H1 (cell line): Measurements from ENCODE around the gene GYS2. TPM values are rescaled to one million over a fixed set of nuclear protein-coding genes. Genes with fewer than 3 reads are reported as not detected.

ENCODE experiments used
- CTCF ChIA-PET: fragments of 300-600 bp; sonication (Branson Sonifier 250); formaldehyde crosslinking; loops from one replicate; lab custom pipeline; 2021; ENCODE audit not compliant: partially characterized antibody; lab: Charles Lee
- POLR2A ChIA-PET: fragments of 300-600 bp; sonication (Branson Sonifier 250); formaldehyde crosslinking; loops from one replicate; lab custom pipeline; 2021; ENCODE audit warnings: inconsistent platforms; ENCODE audit not compliant: partially characterized antibody; lab: Charles Lee
- DNase-seq, 2 experiments: peaks; one replicate each; pipeline versions ENCODE4 v3.0.0 to v3.0.0-alpha.2; 2010 to 2022; ENCODE audit warnings: low spot score in 2 of 2, low read depth in 1 of 2, mixed read lengths in 1 of 2
- FAIRE-seq: peaks from 2 replicates; lab custom pipeline; 2011; peaks lifted over from hg19 to GRCh38; lab: Jason Lieb, UNC
- H2AFZ ChIP-seq: 2 replicates; pipeline ENCODE4 v1.8.1; 2012; ENCODE audit warnings: low read length, inconsistent platforms
- H2AK5ac ChIP-seq: 2 replicates; pipeline ENCODE4 v1.6.1; 2013; ENCODE audit warnings: low read depth, low read length
- H2BK120ac ChIP-seq: replicated peaks from 2 replicates; pipeline ENCODE3; 2013; ENCODE audit warnings: low read depth, low read length, inconsistent platforms
- H2BK12ac ChIP-seq: 2 replicates; pipeline ENCODE4 v1.6.1; 2013; ENCODE audit warnings: low read depth, low read length
- H2BK15ac ChIP-seq: 2 replicates; pipeline ENCODE4 v1.6.1; 2013; ENCODE audit warnings: low read length
- H2BK20ac ChIP-seq: 2 replicates; pipeline ENCODE4 v1.6.1; 2013; ENCODE audit warnings: low read length
- H2BK5ac ChIP-seq: 2 replicates; pipeline ENCODE4 v1.6.1; 2013; ENCODE audit warnings: low read depth, low read length
- H3K14ac ChIP-seq: 2 replicates; pipeline ENCODE4 v1.6.1; 2013; ENCODE audit warnings: inconsistent platforms; ENCODE audit not compliant: insufficient read length
- H3K18ac ChIP-seq: 2 replicates; pipeline ENCODE4 v1.6.1; 2013; ENCODE audit warnings: low read length; ENCODE audit errors: extremely low read depth
- H3K23ac ChIP-seq: 2 replicates; pipeline ENCODE4 v1.6.1; 2013; ENCODE audit warnings: inconsistent platforms; ENCODE audit not compliant: insufficient read length
- H3K23me2 ChIP-seq: 2 replicates; pipeline ENCODE4 v1.6.1; 2013; ENCODE audit warnings: low read depth, low read length
- H3K27ac ChIP-seq: 2 replicates; pipeline ENCODE4 v1.6.1; 2011; ENCODE audit warnings: low read depth, low read length, inconsistent platforms
- H3K27me3 ChIP-seq, 4 experiments: replicated peaks in 1 of 4; 1 replicate in 1 of 4; 2 replicates in 3 of 4; pipeline versions ENCODE4 v1.6.1 to v1.8.1; 2011 to 2013; ENCODE audit warnings: low read length in 3 of 4, mild to moderate bottlenecking in 3 of 4, inconsistent platforms in 2 of 4, mixed read lengths in 2 of 4, moderate library complexity in 1 of 4; ENCODE audit not compliant: control insufficient read depth in 3 of 4, insufficient read depth in 3 of 4; ENCODE audit errors: extremely low read depth in 1 of 4
- H3K36me3 ChIP-seq, 4 experiments: 2 replicates each; pipeline versions ENCODE4 v1.6.1 to v1.8.1; 2011 to 2013; ENCODE audit warnings: mild to moderate bottlenecking in 4 of 4, low read length in 3 of 4, moderate library complexity in 2 of 4, control low read depth in 1 of 4, inconsistent platforms in 1 of 4; ENCODE audit not compliant: insufficient read depth in 4 of 4, control insufficient read depth in 2 of 4
- H3K4ac ChIP-seq: replicated peaks from 2 replicates; pipeline ENCODE3; 2013; ENCODE audit warnings: low read length, low read depth, mixed read lengths, inconsistent platforms; ENCODE audit not compliant: insufficient read length
- H3K4me1 ChIP-seq, 4 experiments: replicated peaks in 1 of 4; 1 replicate in 1 of 4; 2 replicates in 3 of 4; pipeline versions ENCODE4 v1.6.1 to v1.8.1; 2011 to 2013; ENCODE audit warnings: low read length in 3 of 4, inconsistent platforms in 2 of 4, mixed read lengths in 1 of 4; ENCODE audit not compliant: insufficient read depth in 4 of 4, control insufficient read depth in 3 of 4
- H3K4me2 ChIP-seq, 2 experiments: 2 replicates each; pipeline versions ENCODE4 v1.6.1 to v1.8.1; 2011 to 2013; ENCODE audit warnings: low read depth in 2 of 2, low read length in 2 of 2, control low read depth in 1 of 2, inconsistent platforms in 1 of 2, mild to moderate bottlenecking in 1 of 2; ENCODE audit not compliant: insufficient read depth in 1 of 2
- H3K4me3 ChIP-seq, 4 experiments: fragments of 200-600, 300-600 bp in 1 of 4; sonication (generic), shearing (Covaris generic), sonication (Bioruptor Twin) in 1 of 4; 2 replicates each; pipeline versions ENCODE4 v1.5.1 to v1.8.1; 2011 to 2016; ENCODE audit warnings: low read length in 4 of 4, low read depth in 3 of 4, control low read depth in 2 of 4, inconsistent platforms in 2 of 4, mild to moderate bottlenecking in 2 of 4, mixed read lengths in 1 of 4, moderate library complexity in 1 of 4; ENCODE audit not compliant: insufficient read depth in 2 of 4; ENCODE audit errors: extremely low read depth in 1 of 4
- H3K56ac ChIP-seq: replicated peaks from 2 replicates; pipeline ENCODE3; 2013; ENCODE audit warnings: low read depth, mild to moderate bottlenecking, mixed read lengths, low read length, inconsistent platforms; ENCODE audit not compliant: insufficient read length
- H3K79me1 ChIP-seq: 2 replicates; pipeline ENCODE4 v1.6.1; 2013; ENCODE audit warnings: low read depth, low read length, control low read depth
- H3K79me2 ChIP-seq, 2 experiments: 2 replicates each; pipeline versions ENCODE4 v1.6.1 to v1.8.1; 2012 to 2013; ENCODE audit warnings: low read length in 2 of 2, mild to moderate bottlenecking in 2 of 2, inconsistent platforms in 1 of 2; ENCODE audit not compliant: insufficient read depth in 2 of 2, control insufficient read depth in 1 of 2
- H3K9ac ChIP-seq, 4 experiments: replicated peaks in 1 of 4; 1 replicate in 1 of 4; 2 replicates in 3 of 4; pipeline versions ENCODE4 v1.6.1 to v1.8.1; 2011 to 2013; ENCODE audit warnings: low read depth in 3 of 4, low read length in 3 of 4, control low read depth in 2 of 4, mild to moderate bottlenecking in 2 of 4, moderate library complexity in 2 of 4, inconsistent platforms in 1 of 4; ENCODE audit errors: extremely low read depth in 1 of 4
- H3K9me3 ChIP-seq, 2 experiments: 2 replicates each; pipeline versions ENCODE4 v1.6.1 to v1.8.1; 2012 to 2013; ENCODE audit warnings: mild to moderate bottlenecking in 2 of 2, moderate library complexity in 2 of 2, control low read depth in 1 of 2, inconsistent platforms in 1 of 2, low read depth in 1 of 2, low read length in 1 of 2, mixed read lengths in 1 of 2; ENCODE audit not compliant: insufficient read depth in 2 of 2
- H4K20me1 ChIP-seq, 2 experiments: replicated peaks in 1 of 2; 2 replicates each; pipeline versions ENCODE3 to v1.8.1; 2011 to 2013; ENCODE audit warnings: inconsistent platforms in 2 of 2, low read length in 2 of 2, mild to moderate bottlenecking in 1 of 2; ENCODE audit not compliant: insufficient read depth in 2 of 2, control insufficient read depth in 1 of 2
- H4K5ac ChIP-seq: 2 replicates; pipeline ENCODE4 v1.6.1; 2013; ENCODE audit warnings: low read length, low read depth, mixed read lengths, inconsistent platforms; ENCODE audit not compliant: insufficient read length
- H4K8ac ChIP-seq: 2 replicates; pipeline ENCODE4 v1.8.0; 2013; ENCODE audit warnings: mild to moderate bottlenecking, moderate library complexity, low read length, inconsistent platforms; ENCODE audit not compliant: insufficient read depth; ENCODE audit errors: extremely low read depth
- H4K91ac ChIP-seq: replicated peaks from 2 replicates; pipeline ENCODE3; 2013; ENCODE audit warnings: low read length, mixed read lengths, inconsistent platforms; ENCODE audit not compliant: insufficient read length
- BACH1 ChIP-seq: IDR thresholded peaks from 2 replicates; pipeline ENCODE4 v1.6.1; 2012; ENCODE audit warnings: low read length, improper control_type of control experiment
- HDAC2 ChIP-seq, 2 experiments: fragments of 300-600 bp in 1 of 2; sonication (generic) in 1 of 2; IDR thresholded peaks; 2 replicates each; pipeline ENCODE4 v1.6.1; 2011 to 2012; ENCODE audit warnings: low read depth in 2 of 2, low read length in 2 of 2, mild to moderate bottlenecking in 2 of 2, moderate library complexity in 2 of 2, borderline replicate concordance in 1 of 2, inconsistent platforms in 1 of 2
- JUND ChIP-seq: IDR thresholded peaks from 2 replicates; pipeline ENCODE4 v1.6.1; 2011; ENCODE audit warnings: mild to moderate bottlenecking, improper control_type of control experiment, low read length
- RXRA ChIP-seq: IDR thresholded peaks from 2 replicates; pipeline ENCODE4 v1.6.1; 2011; ENCODE audit warnings: low read depth, mild to moderate bottlenecking, low read length, moderate library complexity; ENCODE audit not compliant: insufficient read depth
- SAP30 ChIP-seq: fragments of 300-600 bp; sonication (generic); IDR thresholded peaks from 2 replicates; pipeline ENCODE4 v1.7.1; 2012; ENCODE audit warnings: low read length, moderate library complexity, mild to moderate bottlenecking, inconsistent platforms; ENCODE audit not compliant: insufficient read depth, insufficient replicate concordance
- SIRT6 ChIP-seq: IDR thresholded peaks from one replicate; pipeline ENCODE4 v1.7.1; 2012; ENCODE audit warnings: low read length, inconsistent platforms
- SUZ12 ChIP-seq: fragments of 200-600 bp; sonication (generic); IDR thresholded peaks from 2 replicates; pipeline ENCODE4 v1.6.1; 2012; ENCODE audit warnings: mild to moderate bottlenecking, inconsistent platforms, low read length, moderate library complexity, mixed read lengths
- TAF7 ChIP-seq: optimal IDR thresholded peaks from 2 replicates; pipeline ENCODE3; 2011; ENCODE audit warnings: low read depth, mild to moderate bottlenecking, inconsistent platforms, low read length, moderate library complexity, borderline replicate concordance
- TBP ChIP-seq: IDR thresholded peaks from 2 replicates; pipeline ENCODE4 v1.6.1; 2011; ENCODE audit warnings: low read depth, low read length, improper control_type of control experiment
- TEAD4 ChIP-seq: IDR thresholded peaks from 2 replicates; pipeline ENCODE4 v1.6.1; 2012; ENCODE audit warnings: low read depth, low read length, inconsistent platforms, mixed read lengths
- YY1 ChIP-seq: IDR thresholded peaks from 2 replicates; pipeline ENCODE4 v1.6.1; 2011; ENCODE audit warnings: low read depth, mild to moderate bottlenecking, low read length
- WGBS, 2 experiments: shearing (Covaris generic) in 1 of 2; methylation state at CpG; one replicate each; pipeline versions ENCODE4 v1.1.6 to v1.1.7; 2013 to 2015; ENCODE audit warnings: low lambda C conversion rate in 2 of 2, mixed read lengths in 2 of 2, inconsistent platforms in 1 of 2, low coverage in 1 of 2, missing lambda C conversion rate in 1 of 2; ENCODE audit not compliant: insufficient replicate concordance in 2 of 2, insufficient coverage in 1 of 2, insufficient read length in 1 of 2; ENCODE audit errors: extremely low coverage in 1 of 2, missing lambda C conversion rate in 1 of 2; 5-methylcytosine and 5-hydroxymethylcytosine counted together
- polyA plus RNA-seq, 7 experiments: library from polyadenylated mRNA; depleted of rRNA in 3 of 7; stranded (reverse) in 5 of 7; unstranded in 2 of 7; fragments of >200 nt in 5 of 7; fragments of 200-250 nt in 2 of 7; gene quantifications; 1 replicate in 5 of 7; 2 replicates in 1 of 7; 4 replicates in 1 of 7; pipeline versions ENCODE4 v1.2.1 to v1.2.3, GENCODE V29; 2011 to 2013; ENCODE audit warnings: missing spikeins in 2 of 7, mixed read lengths in 2 of 7
- total RNA-seq: library from RNA; stranded (reverse); fragmentation: NEBNext Ultra II Directional; extraction: Animal tissue kit (Norgen Biotek cat#: 25700); gene quantifications from 2 replicates; pipeline ENCODE4 v1.2.1, GENCODE V29; 2021
- TF ChIP-seq, protein P1 (sequence below): IDR thresholded peaks from 2 replicates; pipeline ENCODE4 v1.6.1; 2012; ENCODE audit warnings: low read length, inconsistent platforms

GYS2 gene
- total and polyA plus RNA-seq, 2 of the 8 experiments (the other 6 are each of a cell fraction or from before 2014, with no cell fraction given): not detected

DNA sequence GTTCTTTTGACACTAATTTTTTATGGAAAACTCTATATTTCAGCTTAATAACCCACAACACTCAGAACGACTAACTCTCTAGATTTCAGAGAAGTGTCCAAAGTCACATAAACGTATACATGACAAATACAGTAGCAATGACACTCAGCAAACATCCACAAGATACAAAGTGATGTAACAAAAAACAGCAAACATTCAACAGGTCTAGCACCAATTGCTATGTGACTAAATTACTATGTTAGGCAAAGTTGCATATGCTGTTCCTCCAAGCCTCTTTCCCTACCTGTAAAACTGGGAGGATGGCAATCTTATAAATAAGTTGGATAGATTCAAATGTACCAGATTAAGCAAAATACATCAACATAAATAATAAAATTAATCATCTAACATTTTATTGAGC lies 104.9 kb downstream of the GYS2 start:
- H2BK5ac ChIP-seq: no peak overlapping the region
- H3K79me2 ChIP-seq: peaks cover 9 to 40% of the 10 kb centered on the region in 2 experiments; a peak in 3 of 4 replicates
- H3K14ac ChIP-seq: no peak overlapping the region
- no peak overlapping the region for H4K5ac ChIP-seq
- no peak overlapping the region for H3K18ac ChIP-seq
- no peak overlapping the region for H3K4ac ChIP-seq
- no peak overlapping the region for H4K8ac ChIP-seq
- peaks cover 0 to 2% of the 10 kb centered on the region in 2 experiments for H4K20me1 ChIP-seq
- H3K9me3 ChIP-seq: no peaks in the 10 kb centered on the region
- no peak overlapping the region for H2BK12ac ChIP-seq
- H2AFZ ChIP-seq: no peak overlapping the region
- no peaks in the 10 kb centered on the region for H3K27me3 ChIP-seq
- H3K4me3 ChIP-seq: peak overlapping the region in 1 of 4 experiments; percentile 93; a peak in 1 of 8 replicates
- peaks cover 4% of the 10 kb centered on the region for H3K79me1 ChIP-seq
- no peak for FAIRE-seq
- peak overlapping the region in 1 of 2 experiments; percentile 91; a peak in 1 of 4 replicates for H3K4me2 ChIP-seq
- H3K4me1 ChIP-seq: peaks cover 0 to 6% (median 2%) of the 10 kb centered on the region in 4 experiments; a peak in 4 of 7 replicates
- ChIA-PET POLR2A (no interaction called here), CTCF (interaction anchor here (1.1 kb wide), 1 partner anchor 11 kb away, joined by 3 read pairs; no protein-coding TSS in a partner anchor)
- no peak overlapping the region; a peak in 1 of 7 replicates for H3K9ac ChIP-seq
- no peak overlapping the region for H4K91ac ChIP-seq
- H3K56ac ChIP-seq: no peak overlapping the region
- peaks cover 7% of the 10 kb centered on the region for H3K23me2 ChIP-seq
- peaks cover 2 to 28% (median 15%) of the 10 kb centered on the region in 4 experiments; a peak in 6 of 8 replicates for H3K36me3 ChIP-seq
- DNase-seq: no peak
- no peak overlapping the region for H2AK5ac ChIP-seq
- H3K23ac ChIP-seq: no peak overlapping the region
- H2BK120ac ChIP-seq: no peak overlapping the region
- no peak overlapping the region for H2BK15ac ChIP-seq
- no peak overlapping the region for H3K27ac ChIP-seq
- WGBS, 2 experiments: 76% methylated on average over 2 of the region's 2 CpGs; no CpG with 5 or more reads in 1 of the 2 experiments
- no peak overlapping the region for H2BK20ac ChIP-seq
- TF ChIP-seq RXRA (no peak), TAF7 (no peak), SAP30 (no peak), SIRT6 (no peak), YY1 (no peak), BACH1 (no peak), JUND (no peak), TBP (no peak), HDAC2 (IDR thresholded peaks at IDR 0.05; ENCODE audit: borderline replicate concordance in 1 of 2, low read depth in 2 of 2, low read length in 2 of 2) (no peak), TEAD4 (no peak), SUZ12 (no peak)
- TF ChIP-seq, protein P1, sequence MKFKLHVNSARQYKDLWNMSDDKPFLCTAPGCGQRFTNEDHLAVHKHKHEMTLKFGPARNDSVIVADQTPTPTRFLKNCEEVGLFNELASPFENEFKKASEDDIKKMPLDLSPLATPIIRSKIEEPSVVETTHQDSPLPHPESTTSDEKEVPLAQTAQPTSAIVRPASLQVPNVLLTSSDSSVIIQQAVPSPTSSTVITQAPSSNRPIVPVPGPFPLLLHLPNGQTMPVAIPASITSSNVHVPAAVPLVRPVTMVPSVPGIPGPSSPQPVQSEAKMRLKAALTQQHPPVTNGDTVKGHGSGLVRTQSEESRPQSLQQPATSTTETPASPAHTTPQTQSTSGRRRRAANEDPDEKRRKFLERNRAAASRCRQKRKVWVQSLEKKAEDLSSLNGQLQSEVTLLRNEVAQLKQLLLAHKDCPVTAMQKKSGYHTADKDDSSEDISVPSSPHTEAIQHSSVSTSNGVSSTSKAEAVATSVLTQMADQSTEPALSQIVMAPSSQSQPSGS: no peak
